ENCODE results near the gene CSGALNACT2.

CSGALNACT2 gene

GRCh38 chr10:43230909-43231522 lies 92.8 kb downstream of the CSGALNACT2 start:
- no peak for DNase-seq

- peak; percentile 43 for DNase-seq
Measured at GRCh38 chr10:43231523-43232078, 93.4 kb downstream of the CSGALNACT2 start.

DNA sequence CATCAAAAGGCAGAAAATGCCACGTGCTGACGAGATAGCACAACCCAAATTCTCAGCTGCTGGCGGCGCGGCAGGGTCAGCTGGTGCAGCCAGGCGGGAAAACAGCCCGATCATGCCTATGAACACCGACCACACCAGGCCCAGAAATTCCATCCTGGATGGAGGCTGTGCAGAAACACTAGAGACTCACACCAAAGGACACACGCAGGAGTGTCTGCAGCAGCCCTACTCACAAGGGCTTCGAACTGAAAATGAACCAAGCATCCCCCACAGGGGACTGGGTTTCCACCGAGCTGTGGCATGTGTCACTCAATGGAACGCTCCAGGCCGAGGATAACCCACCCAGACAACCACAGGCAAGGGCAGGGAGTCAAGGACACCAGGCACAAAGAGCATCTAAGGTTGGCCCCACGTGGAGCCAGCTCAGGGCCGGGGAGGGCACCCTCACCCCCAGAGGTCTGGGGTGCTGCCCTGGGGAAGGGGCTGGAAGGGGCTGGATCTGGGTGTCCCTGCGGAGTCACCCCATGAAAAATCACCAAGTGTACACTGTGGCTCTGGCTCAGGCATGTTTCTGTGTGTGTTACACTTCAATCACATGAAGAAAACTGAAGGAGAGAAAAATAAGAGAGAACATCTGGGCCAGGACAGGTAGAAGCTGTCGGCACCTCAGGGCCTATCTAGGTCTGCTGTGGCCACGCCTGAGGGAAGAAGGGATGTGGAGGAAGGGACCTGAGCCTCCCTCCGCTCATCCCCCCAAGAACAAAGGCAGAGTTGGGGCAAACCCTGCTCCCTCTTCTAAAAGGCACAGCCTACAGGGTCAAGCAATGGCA lies 95.6 kb downstream of the CSGALNACT2 start:
- DNase-seq = no peak

GRCh38 chr10:43234471-43235041 lies 96.3 kb downstream of the CSGALNACT2 start:
- DNase-seq = no peak
